ENCODE results near the gene FLCN. TPM values are rescaled to one million over a fixed set of nuclear protein-coding genes. Genes with fewer than 3 reads are reported as not detected.

Gene FLCN
- total and polyA plus RNA-seq, 2 of the 13 experiments (the other 11 are each of a cell fraction or from before 2014, with no cell fraction given): 16.6 to 24.9 TPM

- TF ChIP-seq GMEB2 (CRISPR knock-in tag; IDR thresholded peaks at IDR 0.05; ENCODE audit: low read depth) (no peak), CAMTA2 (CRISPR knock-in tag; IDR thresholded peaks at IDR 0.05; ENCODE audit: borderline replicate concordance) (no peak), ZNF567 (CRISPR knock-in tag; IDR thresholded peaks at IDR 0.05; ENCODE audit: borderline replicate concordance) (no peak), WIZ (CRISPR knock-in tag; IDR thresholded peaks at IDR 0.05) (0 out of 2 replicates have a peak, but pooled peaks have one; percentile 57), MAFG (CRISPR knock-in tag; IDR thresholded peaks at IDR 0.05) (no peak), RXRA (CRISPR knock-in tag; IDR thresholded peaks at IDR 0.05) (peak; percentile 66; the same call in 1 of the 2 replicates), ZNF101 (CRISPR knock-in tag; IDR thresholded peaks at IDR 0.05; ENCODE audit: borderline replicate concordance, low read depth) (0 out of 2 replicates have a peak, but pooled peaks have one; percentile 9), ZBTB3 (CRISPR knock-in tag; IDR thresholded peaks at IDR 0.05; ENCODE audit: borderline replicate concordance, low read depth) (no peak), ZNF883 (CRISPR knock-in tag; IDR thresholded peaks at IDR 0.05; ENCODE audit: not compliant biosample characterization) (peak; percentile 5), RARG (CRISPR knock-in tag; IDR thresholded peaks at IDR 0.05; ENCODE audit: low read depth) (no peak), ZBTB21 (CRISPR knock-in tag; IDR thresholded peaks at IDR 0.05) (no peak)
- TF ChIP-seq, protein P1, sequence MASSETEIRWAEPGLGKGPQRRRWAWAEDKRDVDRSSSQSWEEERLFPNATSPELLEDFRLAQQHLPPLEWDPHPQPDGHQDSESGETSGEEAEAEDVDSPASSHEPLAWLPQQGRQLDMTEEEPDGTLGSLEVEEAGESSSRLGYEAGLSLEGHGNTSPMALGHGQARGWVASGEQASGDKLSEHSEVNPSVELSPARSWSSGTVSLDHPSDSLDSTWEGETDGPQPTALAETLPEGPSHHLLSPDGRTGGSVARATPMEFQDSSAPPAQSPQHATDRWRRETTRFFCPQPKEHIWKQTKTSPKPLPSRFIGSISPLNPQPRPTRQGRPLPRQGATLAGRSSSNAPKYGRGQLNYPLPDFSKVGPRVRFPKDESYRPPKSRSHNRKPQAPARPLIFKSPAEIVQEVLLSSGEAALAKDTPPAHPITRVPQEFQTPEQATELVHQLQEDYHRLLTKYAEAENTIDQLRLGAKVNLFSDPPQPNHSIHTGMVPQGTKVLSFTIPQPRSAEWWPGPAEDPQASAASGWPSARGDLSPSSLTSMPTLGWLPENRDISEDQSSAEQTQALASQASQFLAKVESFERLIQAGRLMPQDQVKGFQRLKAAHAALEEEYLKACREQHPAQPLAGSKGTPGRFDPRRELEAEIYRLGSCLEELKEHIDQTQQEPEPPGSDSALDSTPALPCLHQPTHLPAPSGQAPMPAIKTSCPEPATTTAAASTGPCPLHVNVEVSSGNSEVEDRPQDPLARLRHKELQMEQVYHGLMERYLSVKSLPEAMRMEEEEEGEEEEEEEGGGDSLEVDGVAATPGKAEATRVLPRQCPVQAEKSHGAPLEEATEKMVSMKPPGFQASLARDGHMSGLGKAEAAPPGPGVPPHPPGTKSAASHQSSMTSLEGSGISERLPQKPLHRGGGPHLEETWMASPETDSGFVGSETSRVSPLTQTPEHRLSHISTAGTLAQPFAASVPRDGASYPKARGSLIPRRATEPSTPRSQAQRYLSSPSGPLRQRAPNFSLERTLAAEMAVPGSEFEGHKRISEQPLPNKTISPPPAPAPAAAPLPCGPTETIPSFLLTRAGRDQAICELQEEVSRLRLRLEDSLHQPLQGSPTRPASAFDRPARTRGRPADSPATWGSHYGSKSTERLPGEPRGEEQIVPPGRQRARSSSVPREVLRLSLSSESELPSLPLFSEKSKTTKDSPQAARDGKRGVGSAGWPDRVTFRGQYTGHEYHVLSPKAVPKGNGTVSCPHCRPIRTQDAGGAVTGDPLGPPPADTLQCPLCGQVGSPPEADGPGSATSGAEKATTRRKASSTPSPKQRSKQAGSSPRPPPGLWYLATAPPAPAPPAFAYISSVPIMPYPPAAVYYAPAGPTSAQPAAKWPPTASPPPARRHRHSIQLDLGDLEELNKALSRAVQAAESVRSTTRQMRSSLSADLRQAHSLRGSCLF (CRISPR knock-in tag; IDR thresholded peaks at IDR 0.05; ENCODE audit: borderline replicate concordance): no peak; the same call in 1 of the 2 replicates
- TF ChIP-seq, protein P2, sequence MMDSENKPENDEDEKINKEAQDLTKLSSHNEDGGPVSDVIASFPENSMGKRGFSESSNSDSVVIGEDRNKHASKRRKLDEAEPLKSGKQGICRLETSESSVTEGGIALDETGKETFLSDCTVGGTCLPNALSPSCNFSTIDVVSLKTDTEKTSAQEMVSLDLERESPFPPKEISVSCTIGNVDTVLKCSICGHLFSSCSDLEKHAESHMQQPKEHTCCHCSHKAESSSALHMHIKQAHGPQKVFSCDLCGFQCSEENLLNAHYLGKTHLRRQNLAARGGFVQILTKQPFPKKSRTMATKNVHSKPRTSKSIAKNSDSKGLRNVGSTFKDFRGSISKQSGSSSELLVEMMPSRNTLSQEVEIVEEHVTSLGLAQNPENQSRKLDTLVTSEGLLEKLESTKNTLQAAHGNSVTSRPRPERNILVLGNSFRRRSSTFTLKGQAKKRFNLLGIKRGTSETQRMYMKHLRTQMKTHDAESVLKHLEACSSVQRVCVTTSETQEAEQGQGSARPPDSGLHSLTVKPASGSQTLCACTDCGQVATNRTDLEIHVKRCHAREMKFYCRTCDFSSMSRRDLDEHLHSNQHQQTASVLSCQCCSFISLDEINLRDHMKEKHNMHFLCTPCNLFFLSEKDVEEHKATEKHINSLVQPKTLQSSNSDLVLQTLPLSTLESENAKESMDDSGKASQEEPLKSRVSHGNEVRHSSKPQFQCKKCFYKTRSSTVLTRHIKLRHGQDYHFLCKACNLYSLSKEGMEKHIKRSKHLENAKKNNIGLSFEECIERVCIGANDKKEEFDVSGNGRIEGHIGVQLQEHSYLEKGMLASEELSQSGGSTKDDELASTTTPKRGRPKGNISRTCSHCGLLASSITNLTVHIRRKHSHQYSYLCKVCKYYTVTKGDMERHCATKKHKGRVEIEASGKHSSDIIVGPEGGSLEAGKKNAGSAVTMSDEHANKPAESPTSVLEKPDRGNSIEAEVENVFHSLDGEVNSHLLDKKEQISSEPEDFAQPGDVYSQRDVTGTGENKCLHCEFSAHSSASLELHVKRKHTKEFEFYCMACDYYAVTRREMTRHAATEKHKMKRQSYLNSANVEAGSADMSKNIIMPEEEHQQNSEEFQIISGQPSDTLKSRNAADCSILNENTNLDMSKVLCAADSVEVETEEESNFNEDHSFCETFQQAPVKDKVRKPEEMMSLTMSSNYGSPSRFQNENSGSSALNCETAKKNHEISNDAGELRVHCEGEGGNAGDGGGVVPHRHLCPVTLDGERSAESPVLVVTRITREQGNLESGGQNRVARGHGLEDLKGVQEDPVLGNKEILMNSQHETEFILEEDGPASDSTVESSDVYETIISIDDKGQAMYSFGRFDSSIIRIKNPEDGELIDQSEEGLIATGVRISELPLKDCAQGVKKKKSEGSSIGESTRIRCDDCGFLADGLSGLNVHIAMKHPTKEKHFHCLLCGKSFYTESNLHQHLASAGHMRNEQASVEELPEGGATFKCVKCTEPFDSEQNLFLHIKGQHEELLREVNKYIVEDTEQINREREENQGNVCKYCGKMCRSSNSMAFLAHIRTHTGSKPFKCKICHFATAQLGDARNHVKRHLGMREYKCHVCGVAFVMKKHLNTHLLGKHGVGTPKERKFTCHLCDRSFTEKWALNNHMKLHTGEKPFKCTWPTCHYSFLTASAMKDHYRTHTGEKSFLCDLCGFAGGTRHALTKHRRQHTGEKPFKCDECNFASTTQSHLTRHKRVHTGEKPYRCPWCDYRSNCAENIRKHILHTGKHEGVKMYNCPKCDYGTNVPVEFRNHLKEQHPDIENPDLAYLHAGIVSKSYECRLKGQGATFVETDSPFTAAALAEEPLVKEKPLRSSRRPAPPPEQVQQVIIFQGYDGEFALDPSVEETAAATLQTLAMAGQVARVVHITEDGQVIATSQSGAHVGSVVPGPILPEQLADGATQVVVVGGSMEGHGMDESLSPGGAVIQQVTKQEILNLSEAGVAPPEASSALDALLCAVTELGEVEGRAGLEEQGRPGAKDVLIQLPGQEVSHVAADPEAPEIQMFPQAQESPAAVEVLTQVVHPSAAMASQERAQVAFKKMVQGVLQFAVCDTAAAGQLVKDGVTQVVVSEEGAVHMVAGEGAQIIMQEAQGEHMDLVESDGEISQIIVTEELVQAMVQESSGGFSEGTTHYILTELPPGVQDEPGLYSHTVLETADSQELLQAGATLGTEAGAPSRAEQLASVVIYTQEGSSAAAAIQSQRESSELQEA (CRISPR knock-in tag; IDR thresholded peaks at IDR 0.05; ENCODE audit: not compliant biosample characterization): no peak
Measured at GRCh38 chr17:17205368-17206123, 31.4 kb downstream of the FLCN start (continued).
